ENCODE measurements around the gene UNC5B.

Gene UNC5B

GRCh38 chr10:71234970-71235685 lies 22.8 kb downstream of the UNC5B start:
- no peak overlapping the region for H3K4me3 ChIP-seq (replicated peaks; ENCODE audit: insufficient read depth, low read length)
- no peak overlapping the region; the same call in 1 of the 2 replicates for H3K27ac ChIP-seq (replicated peaks)
- TF ChIP-seq GABPA (IDR thresholded peaks at IDR 0.05; ENCODE audit: low read depth), result no peak
- TF ChIP-seq, protein P1, sequence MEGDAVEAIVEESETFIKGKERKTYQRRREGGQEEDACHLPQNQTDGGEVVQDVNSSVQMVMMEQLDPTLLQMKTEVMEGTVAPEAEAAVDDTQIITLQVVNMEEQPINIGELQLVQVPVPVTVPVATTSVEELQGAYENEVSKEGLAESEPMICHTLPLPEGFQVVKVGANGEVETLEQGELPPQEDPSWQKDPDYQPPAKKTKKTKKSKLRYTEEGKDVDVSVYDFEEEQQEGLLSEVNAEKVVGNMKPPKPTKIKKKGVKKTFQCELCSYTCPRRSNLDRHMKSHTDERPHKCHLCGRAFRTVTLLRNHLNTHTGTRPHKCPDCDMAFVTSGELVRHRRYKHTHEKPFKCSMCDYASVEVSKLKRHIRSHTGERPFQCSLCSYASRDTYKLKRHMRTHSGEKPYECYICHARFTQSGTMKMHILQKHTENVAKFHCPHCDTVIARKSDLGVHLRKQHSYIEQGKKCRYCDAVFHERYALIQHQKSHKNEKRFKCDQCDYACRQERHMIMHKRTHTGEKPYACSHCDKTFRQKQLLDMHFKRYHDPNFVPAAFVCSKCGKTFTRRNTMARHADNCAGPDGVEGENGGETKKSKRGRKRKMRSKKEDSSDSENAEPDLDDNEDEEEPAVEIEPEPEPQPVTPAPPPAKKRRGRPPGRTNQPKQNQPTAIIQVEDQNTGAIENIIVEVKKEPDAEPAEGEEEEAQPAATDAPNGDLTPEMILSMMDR (IDR thresholded peaks at IDR 0.05; ENCODE audit: insufficient read depth, low read length), result no peak
- no peak for TF ChIP-seq SPI1 (IDR thresholded peaks at IDR 0.05; ENCODE audit: borderline replicate concordance, low read depth)
- TF ChIP-seq, protein P2, sequence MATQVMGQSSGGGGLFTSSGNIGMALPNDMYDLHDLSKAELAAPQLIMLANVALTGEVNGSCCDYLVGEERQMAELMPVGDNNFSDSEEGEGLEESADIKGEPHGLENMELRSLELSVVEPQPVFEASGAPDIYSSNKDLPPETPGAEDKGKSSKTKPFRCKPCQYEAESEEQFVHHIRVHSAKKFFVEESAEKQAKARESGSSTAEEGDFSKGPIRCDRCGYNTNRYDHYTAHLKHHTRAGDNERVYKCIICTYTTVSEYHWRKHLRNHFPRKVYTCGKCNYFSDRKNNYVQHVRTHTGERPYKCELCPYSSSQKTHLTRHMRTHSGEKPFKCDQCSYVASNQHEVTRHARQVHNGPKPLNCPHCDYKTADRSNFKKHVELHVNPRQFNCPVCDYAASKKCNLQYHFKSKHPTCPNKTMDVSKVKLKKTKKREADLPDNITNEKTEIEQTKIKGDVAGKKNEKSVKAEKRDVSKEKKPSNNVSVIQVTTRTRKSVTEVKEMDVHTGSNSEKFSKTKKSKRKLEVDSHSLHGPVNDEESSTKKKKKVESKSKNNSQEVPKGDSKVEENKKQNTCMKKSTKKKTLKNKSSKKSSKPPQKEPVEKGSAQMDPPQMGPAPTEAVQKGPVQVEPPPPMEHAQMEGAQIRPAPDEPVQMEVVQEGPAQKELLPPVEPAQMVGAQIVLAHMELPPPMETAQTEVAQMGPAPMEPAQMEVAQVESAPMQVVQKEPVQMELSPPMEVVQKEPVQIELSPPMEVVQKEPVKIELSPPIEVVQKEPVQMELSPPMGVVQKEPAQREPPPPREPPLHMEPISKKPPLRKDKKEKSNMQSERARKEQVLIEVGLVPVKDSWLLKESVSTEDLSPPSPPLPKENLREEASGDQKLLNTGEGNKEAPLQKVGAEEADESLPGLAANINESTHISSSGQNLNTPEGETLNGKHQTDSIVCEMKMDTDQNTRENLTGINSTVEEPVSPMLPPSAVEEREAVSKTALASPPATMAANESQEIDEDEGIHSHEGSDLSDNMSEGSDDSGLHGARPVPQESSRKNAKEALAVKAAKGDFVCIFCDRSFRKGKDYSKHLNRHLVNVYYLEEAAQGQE (IDR thresholded peaks at IDR 0.05; ENCODE audit: insufficient replicate concordance, low read depth), result no peak
- no peak for TF ChIP-seq POLR2AphosphoS5 (IDR thresholded peaks at IDR 0.05; ENCODE audit: low read depth)
- no peaks in the 10 kb centered on the region for H3K27me3 ChIP-seq (ENCODE audit: insufficient read depth, poor library complexity, severe bottlenecking)
- DNase-seq (ENCODE audit: low read depth in 1 of 2, low spot score in 1 of 2), result no peak

GRCh38 chr10:71235808-71236207 lies 23.4 kb downstream of the UNC5B start:
- no peak overlapping the region for H3K27ac ChIP-seq (replicated peaks)
- DNase-seq (ENCODE audit: low read depth in 1 of 2, low spot score in 1 of 2), result no peak
- no peak overlapping the region for H3K4me3 ChIP-seq (replicated peaks; ENCODE audit: insufficient read depth, low read length)
- H3K27me3 ChIP-seq (ENCODE audit: insufficient read depth, poor library complexity, severe bottlenecking), result no peaks in the 10 kb centered on the region
- TF ChIP-seq SPI1 (IDR thresholded peaks at IDR 0.05; ENCODE audit: borderline replicate concordance, low read depth), result no peak
- TF ChIP-seq, protein P1 (IDR thresholded peaks at IDR 0.05; ENCODE audit: insufficient read depth, low read length), result no peak
- TF ChIP-seq POLR2AphosphoS5 (IDR thresholded peaks at IDR 0.05; ENCODE audit: low read depth), result no peak
- no peak for TF ChIP-seq GABPA (IDR thresholded peaks at IDR 0.05; ENCODE audit: low read depth)
- TF ChIP-seq, protein P2 (IDR thresholded peaks at IDR 0.05; ENCODE audit: insufficient replicate concordance, low read depth), result no peak

- Histone ChIP-seq H3K27me3 (ENCODE audit: insufficient read depth, poor library complexity, severe bottlenecking) (no peaks in the 10 kb centered on the region), H3K4me3 (replicated peaks; ENCODE audit: insufficient read depth, low read length) (no peak overlapping the region), H3K27ac (replicated peaks) (no peak overlapping the region)
- TF ChIP-seq GABPA (IDR thresholded peaks at IDR 0.05; ENCODE audit: low read depth) (no peak), POLR2AphosphoS5 (IDR thresholded peaks at IDR 0.05; ENCODE audit: low read depth) (no peak), SPI1 (IDR thresholded peaks at IDR 0.05; ENCODE audit: borderline replicate concordance, low read depth) (no peak)
- TF ChIP-seq, protein P1 (IDR thresholded peaks at IDR 0.05; ENCODE audit: insufficient read depth, low read length), result no peak
- TF ChIP-seq, protein P2 (IDR thresholded peaks at IDR 0.05; ENCODE audit: insufficient replicate concordance, low read depth), result no peak
- DNase-seq (ENCODE audit: low read depth in 1 of 2, low spot score in 1 of 2), result no peak
Observed at GRCh38 chr10:71236286-71236685, 23.9 kb downstream of the UNC5B start.
